Adrenal gland (tissue), 12 donors: ENCODE measurements around the gene SFTPB. TPM values are rescaled to one million over a fixed set of nuclear protein-coding genes. Genes with fewer than 3 reads are reported as not detected.

Experiments
- DNase-seq, 7 donors: peaks; one replicate each; pipeline ENCODE4 v3.0.0-alpha.2; 2019 to 2020
- H3K27ac ChIP-seq, 5 donors: fragments of 200-600 bp; sonication (generic) in 4 of 5; 1 replicate in 3 of 5; 2 replicates in 2 of 5; pipeline versions ENCODE4 v1.5.1 to v1.8.0; 2016 to 2020; ENCODE audit warnings: mild to moderate bottlenecking in 1 of 5
- H3K27me3 ChIP-seq: fragments of 200-600 bp; 2 replicates; pipeline ENCODE4 v1.8.0; 2021
- H3K36me3 ChIP-seq, 2 donors: fragments of 200-600 bp; replicated peaks in 1 of 2; 1 replicate in 1 of 2; 2 replicates in 1 of 2; pipeline versions ENCODE4 v1.5.1 to v1.8.0; 2018 to 2022
- H3K4me1 ChIP-seq, 2 donors: fragments of 200-600 bp; replicated peaks in 1 of 2; 1 replicate in 1 of 2; 2 replicates in 1 of 2; pipeline versions ENCODE4 v1.5.1 to v1.8.0; 2018 to 2021
- H3K4me3 ChIP-seq, 4 donors: fragments of 200-600 bp; sonication (generic) in 3 of 4; one replicate each; pipeline ENCODE4 v1.5.1; 2016 to 2018
- H3K9me3 ChIP-seq, 3 donors: fragments of 200-600 bp; sonication (generic) in 1 of 3; replicated peaks in 1 of 3; 1 replicate in 2 of 3; 2 replicates in 1 of 3; pipeline versions ENCODE4 v1.5.1 to v1.8.0; 2016 to 2021
- POLR2A ChIP-seq, 2 donors: fragments of 450-650 bp; IDR thresholded peaks; one replicate each; pipeline ENCODE4 v1.6.1; 2017; ENCODE audit warnings: antibody characterized with exemption in 2 of 2, mild to moderate bottlenecking in 2 of 2, moderate library complexity in 1 of 2
- WGBS, 4 donors: extraction: QIAGEN DNeasy Blood & Tissue Kit in 2 of 4; methylation state at CpG; one replicate each; pipeline versions ENCODE4 v1.1.5 to v1.1.7; 2013 to 2017; 5-methylcytosine and 5-hydroxymethylcytosine counted together
- intact Hi-C, 2 donors: fragments of 100-400 bp; cut with DNase I; formaldehyde crosslinking; loops; one replicate each; pipeline versions ENCODE4 v1.14.1 to v1.15.0; 2022 to 2023
- polyA plus RNA-seq, 3 donors: library from polyadenylated mRNA; stranded (reverse); fragments of 200-250 nt in 2 of 3; fragments of 350-450 nt in 1 of 3; fragmentation: Illumina TruSeq in 1 of 3; extraction: RNeasy Lipid Tissue Mini Kit (QIAGEN cat#74804) in 1 of 3; gene quantifications; one replicate each; pipeline ENCODE4 v1.2.3, GENCODE V29; 2013 to 2014
- total RNA-seq, 9 donors: library from RNA; depleted of rRNA in 4 of 9; stranded (reverse); fragments of >200 nt in 4 of 9; fragments of 120-200 nt in 1 of 9; fragmentation: NEBNext Ultra II Directional in 1 of 9; extraction: Animal tissue kit (Norgen Biotek cat#: 25700) in 1 of 9; gene quantifications; one replicate each; pipeline versions ENCODE4 v1.1.0 to v1.2.4, GENCODE V29; 2013 to 2023
- TF ChIP-seq, protein P1 (sequence below), 6 experiments: fragments of 450-650 bp in 4 of 6; fragments of 200-600 bp in 2 of 6; sonication (generic) in 1 of 6; IDR thresholded peaks; 1 replicate in 5 of 6; 2 replicates in 1 of 6; pipeline versions ENCODE4 v1.5.1 to v1.8.0; 2016 to 2021; ENCODE audit warnings: antibody characterized with exemption in 6 of 6, mild to moderate bottlenecking in 2 of 6, moderate library complexity in 1 of 6
- donor health status: healthy with polysubstance abuse.
- donor health status: Bipolar disorder and iron deficiency.
- donor health status: DM: yes; HTN: yes; CAD: no.
- donor health status: DM: no; HTN: no; CAD: no.
- donor health status: DM: no; HTN: no; CAD: no.
- donor health status: DM: yes; HTN: yes; CAD: no.

The SFTPB gene
- total and polyA plus RNA-seq, 12 donors: 0.04 to 21.3 (median 1.4) TPM; not detected in 5

DNA sequence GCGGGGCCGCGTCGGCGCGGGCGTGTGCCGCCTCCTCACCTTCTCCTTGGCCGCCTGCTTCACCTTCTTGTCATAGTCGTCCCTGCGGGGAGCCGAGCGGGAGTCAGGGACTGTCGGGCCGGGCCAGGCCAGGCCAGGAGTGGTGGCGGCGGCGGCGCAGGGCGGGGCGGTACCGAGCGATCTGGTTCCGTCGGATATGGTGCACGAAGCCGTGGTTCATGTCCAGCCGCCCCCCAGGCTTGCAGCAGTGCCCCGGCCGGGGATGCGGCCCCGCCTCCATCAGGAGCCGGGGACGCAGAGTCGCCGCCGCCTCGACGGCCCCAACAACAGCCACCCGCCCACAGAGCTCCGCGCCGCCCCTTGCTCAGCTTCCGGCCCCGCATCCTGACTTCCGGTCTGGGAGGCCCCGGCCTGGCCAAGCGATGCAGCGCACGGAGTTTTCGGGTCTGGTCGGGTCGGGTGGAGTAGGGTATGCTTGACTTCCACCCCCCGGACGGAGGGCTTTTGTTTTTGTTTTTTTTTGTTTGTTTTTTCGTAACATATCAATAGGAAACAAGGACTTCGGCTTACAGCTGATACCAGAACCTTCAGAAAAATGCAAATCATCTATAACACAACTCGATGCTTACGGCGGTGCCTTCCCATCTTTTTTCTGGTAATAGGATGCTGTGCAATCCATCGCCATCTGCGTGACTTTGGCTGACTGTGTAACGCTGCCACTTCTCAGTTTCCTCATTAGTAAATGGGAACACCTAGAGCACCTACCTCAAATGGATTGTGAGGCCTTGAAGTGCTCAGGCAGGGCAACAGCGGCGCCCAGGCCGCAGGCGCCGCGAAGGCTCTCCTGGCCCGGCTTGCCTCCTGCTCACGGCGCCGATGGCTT, 56.1 kb downstream of the SFTPB start, which contains the start of gene C2orf68:
Gene C2orf68 (minus strand): TSS at position 362 of the 883 bp plus-strand sequence. CDS start 82 bp downstream, at position 280.
- peak within 1 kb of the TSS; percentile 53 to 91 (median 76) for H3K27ac ChIP-seq
- peaks cover 7 to 9% of the 10 kb centered on the region in 2 donors for H3K4me1 ChIP-seq
- peak; percentile 88 to 93 (median 90) for DNase-seq
- intact Hi-C loops: no loop called here
- TF ChIP-seq, protein P1, sequence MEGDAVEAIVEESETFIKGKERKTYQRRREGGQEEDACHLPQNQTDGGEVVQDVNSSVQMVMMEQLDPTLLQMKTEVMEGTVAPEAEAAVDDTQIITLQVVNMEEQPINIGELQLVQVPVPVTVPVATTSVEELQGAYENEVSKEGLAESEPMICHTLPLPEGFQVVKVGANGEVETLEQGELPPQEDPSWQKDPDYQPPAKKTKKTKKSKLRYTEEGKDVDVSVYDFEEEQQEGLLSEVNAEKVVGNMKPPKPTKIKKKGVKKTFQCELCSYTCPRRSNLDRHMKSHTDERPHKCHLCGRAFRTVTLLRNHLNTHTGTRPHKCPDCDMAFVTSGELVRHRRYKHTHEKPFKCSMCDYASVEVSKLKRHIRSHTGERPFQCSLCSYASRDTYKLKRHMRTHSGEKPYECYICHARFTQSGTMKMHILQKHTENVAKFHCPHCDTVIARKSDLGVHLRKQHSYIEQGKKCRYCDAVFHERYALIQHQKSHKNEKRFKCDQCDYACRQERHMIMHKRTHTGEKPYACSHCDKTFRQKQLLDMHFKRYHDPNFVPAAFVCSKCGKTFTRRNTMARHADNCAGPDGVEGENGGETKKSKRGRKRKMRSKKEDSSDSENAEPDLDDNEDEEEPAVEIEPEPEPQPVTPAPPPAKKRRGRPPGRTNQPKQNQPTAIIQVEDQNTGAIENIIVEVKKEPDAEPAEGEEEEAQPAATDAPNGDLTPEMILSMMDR (IDR thresholded peaks at IDR 0.05): peak in 1 of 6 experiments; percentile 6
- peak in 1 of 2 donors; percentile 54 for TF ChIP-seq POLR2A (IDR thresholded peaks at IDR 0.05)
- peaks cover 0 to 20% of the 10 kb centered on the region in 2 donors for H3K36me3 ChIP-seq
- H3K27me3 ChIP-seq: no peaks in the 10 kb centered on the region
- H3K9me3 ChIP-seq: no peaks in the 10 kb centered on the region
- H3K4me3 ChIP-seq: peak within 1 kb of the TSS in 3 of 4 donors; percentile 54 to 85 (median 62)
- WGBS, 4 donors: 8 to 27% (median 17%) methylated on average over 30 to 73 of the region's 73 CpGs

DNA sequence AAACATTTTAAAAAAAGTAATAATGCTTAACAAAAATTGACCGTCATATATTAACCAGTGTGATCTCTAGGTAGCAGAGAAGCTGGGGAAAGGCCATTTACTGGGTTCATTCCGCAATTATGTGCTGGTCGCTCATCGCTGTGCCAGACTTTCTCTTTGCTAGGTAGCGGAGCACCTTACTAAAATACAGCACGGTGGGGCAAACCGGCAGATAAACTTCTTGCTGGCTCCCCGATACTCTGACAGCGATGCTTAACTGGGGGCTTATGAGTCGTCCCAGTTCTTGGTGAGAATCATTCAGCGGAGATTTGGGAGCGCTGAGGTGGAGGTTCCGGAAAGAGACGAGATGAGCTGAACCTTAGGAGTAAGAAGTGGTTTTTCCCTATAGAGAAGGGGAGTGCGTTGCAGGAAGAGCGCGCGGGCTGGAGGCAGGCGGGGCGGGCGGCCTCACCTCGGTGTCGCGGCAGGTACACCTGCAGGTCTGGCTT, 56.7 kb downstream of the SFTPB start:
- 4 to 6% (median 6%) methylated on average over 21 to 24 of the region's 24 CpGs for WGBS, 4 donors
- peak overlapping the region in 3 of 4 donors; percentile 54 to 85 (median 62) for H3K4me3 ChIP-seq
- intact Hi-C loops: no loop called here
- H3K36me3 ChIP-seq: peaks cover 0 to 20% of the 10 kb centered on the region in 2 donors
- peaks cover 3 to 5% of the 10 kb centered on the region in 2 donors for H3K4me1 ChIP-seq
- no peak for DNase-seq
- no peak for TF ChIP-seq POLR2A (IDR thresholded peaks at IDR 0.05)
- TF ChIP-seq, protein P1 (IDR thresholded peaks at IDR 0.05): no peak
- no peaks in the 10 kb centered on the region for H3K27me3 ChIP-seq
- no peaks in the 10 kb centered on the region for H3K9me3 ChIP-seq
- peak overlapping the region; percentile 13 to 91 (median 73) for H3K27ac ChIP-seq

Other genes starting within 250 kb of the SFTPB start
- gene SH2D6, start 249.5 kb downstream of the SFTPB start, total RNA-seq: 1 to 10 TPM in 1 of 9 donors, under 1 TPM in 3, not detected in 5; 0.61 to 1.4 (median 0.71) TPM
- 1 to 10 TPM in 2 of 3 donors, under 1 TPM in 1; 0.53 to 4.2 (median 1.3) TPM for gene SH2D6, start 249.5 kb downstream of the SFTPB start, polyA plus RNA-seq
- gene MAT2A, start 129.0 kb downstream of the SFTPB start, total RNA-seq: 100 to 1,000 TPM in 7 of 9 donors, 10 to 100 TPM in 2; 87.3 to 429 (median 175) TPM
- 100 to 1,000 TPM in 1 of 3 donors, 10 to 100 TPM in 2; 41.1 to 237 (median 75.9) TPM for gene MAT2A, start 129.0 kb downstream of the SFTPB start, polyA plus RNA-seq
- gene GGCX, start 106.7 kb downstream of the SFTPB start, total RNA-seq: 10 to 100 TPM; 24.8 to 85.2 (median 48.4) TPM
- gene GGCX, start 106.7 kb downstream of the SFTPB start, polyA plus RNA-seq: 10 to 100 TPM; 14.9 to 28.4 (median 19.2) TPM
- gene VAMP8, start 90.6 kb downstream of the SFTPB start, total RNA-seq: 10 to 100 TPM in 7 of 9 donors, 1 to 10 TPM in 2; 8.0 to 68.9 (median 42.3) TPM
- gene VAMP8, start 90.6 kb downstream of the SFTPB start, polyA plus RNA-seq: 100 to 1,000 TPM in 1 of 3 donors, 10 to 100 TPM in 2; 47.2 to 108 (median 51.5) TPM
- gene VAMP5, start 83.8 kb downstream of the SFTPB start, total RNA-seq: 100 to 1,000 TPM in 2 of 9 donors, 10 to 100 TPM in 7; 30.2 to 122 (median 70.5) TPM
- 100 to 1,000 TPM in 2 of 3 donors, 10 to 100 TPM in 1; 37.7 to 130 (median 118) TPM for gene VAMP5, start 83.8 kb downstream of the SFTPB start, polyA plus RNA-seq
- gene RNF181, start 72.5 kb downstream of the SFTPB start, total RNA-seq: 100 to 1,000 TPM in 8 of 9 donors, 10 to 100 TPM in 1; 93.8 to 249 (median 175) TPM
- gene RNF181, start 72.5 kb downstream of the SFTPB start, polyA plus RNA-seq: 100 to 1,000 TPM; 130 to 295 (median 214) TPM
- 10 to 100 TPM; 13.8 to 31.2 (median 21.3) TPM for gene TMEM150A, start 65.5 kb downstream of the SFTPB start, total RNA-seq
- 10 to 100 TPM; 11.6 to 79.1 (median 61.4) TPM for gene TMEM150A, start 65.5 kb downstream of the SFTPB start, polyA plus RNA-seq
- 10 to 100 TPM; 11.7 to 40.4 (median 26.0) TPM for gene C2orf68, start 56.1 kb downstream of the SFTPB start, total RNA-seq
- gene C2orf68, start 56.1 kb downstream of the SFTPB start, polyA plus RNA-seq: 10 to 100 TPM; 24.2 to 48.9 (median 29.0) TPM
- gene USP39, start 52.0 kb downstream of the SFTPB start, total RNA-seq: 100 to 1,000 TPM in 1 of 9 donors, 10 to 100 TPM in 8; 28.6 to 270 (median 35.7) TPM
- gene USP39, start 52.0 kb downstream of the SFTPB start, polyA plus RNA-seq: 10 to 100 TPM; 26.2 to 43.9 (median 27.7) TPM
- gene GNLY, start 26.2 kb upstream of the SFTPB start, total RNA-seq: 1 to 10 TPM in 5 of 9 donors, under 1 TPM in 3, not detected in 1; 0.28 to 2.9 (median 1.2) TPM
- 1 to 10 TPM in 2 of 3 donors, under 1 TPM in 1; 0.82 to 6.7 (median 1.8) TPM for gene GNLY, start 26.2 kb upstream of the SFTPB start, polyA plus RNA-seq
- 10 to 100 TPM in 3 of 9 donors, 1 to 10 TPM in 6; 1.2 to 44.0 (median 5.6) TPM for gene ATOH8, start 85.8 kb upstream of the SFTPB start, total RNA-seq
- gene ATOH8, start 85.8 kb upstream of the SFTPB start, polyA plus RNA-seq: 10 to 100 TPM in 1 of 3 donors, 1 to 10 TPM in 1, under 1 TPM in 1; 0.88 to 10.1 (median 6.4) TPM
- 100 to 1,000 TPM in 4 of 9 donors, 10 to 100 TPM in 5; 25.6 to 172 (median 89.2) TPM for gene ST3GAL5, start 220.8 kb upstream of the SFTPB start, total RNA-seq
- 10 to 100 TPM; 79.2 to 96.4 (median 79.7) TPM for gene ST3GAL5, start 220.8 kb upstream of the SFTPB start, polyA plus RNA-seq